ENCODE data around the gene CGB8.
"Not testable (repeated sequence)": the region's sequence is repeated elsewhere in the genome, so short reads cannot be mapped to it uniquely, and the experiment has no call there.

CGB8 gene

GRCh38 chr19:49029749-49030148, 19.2 kb downstream of the CGB8 start:
- not testable (repeated sequence) for DNase-seq

DNA sequence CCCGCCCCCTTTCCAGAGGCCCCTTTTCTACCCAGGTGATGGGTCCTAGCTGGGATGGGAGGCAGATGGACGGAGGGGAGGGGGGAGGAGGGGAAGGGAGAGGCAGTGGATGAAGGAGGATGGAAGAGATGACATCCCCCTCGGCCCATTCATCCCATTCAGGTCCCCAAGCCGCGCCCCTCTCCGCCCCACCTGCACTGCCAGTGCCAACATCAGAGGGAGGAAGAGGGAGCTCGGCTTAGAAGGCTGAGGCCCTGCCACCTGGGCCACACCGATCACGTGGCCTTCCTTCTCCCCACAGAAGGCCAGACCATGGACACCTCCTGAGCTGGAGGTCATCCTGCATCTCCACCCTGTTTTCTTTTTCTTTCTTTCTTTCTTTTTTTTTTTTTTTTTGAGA, 20.2 kb downstream of the CGB8 start:
- DNase-seq = not testable (repeated sequence)

DNA sequence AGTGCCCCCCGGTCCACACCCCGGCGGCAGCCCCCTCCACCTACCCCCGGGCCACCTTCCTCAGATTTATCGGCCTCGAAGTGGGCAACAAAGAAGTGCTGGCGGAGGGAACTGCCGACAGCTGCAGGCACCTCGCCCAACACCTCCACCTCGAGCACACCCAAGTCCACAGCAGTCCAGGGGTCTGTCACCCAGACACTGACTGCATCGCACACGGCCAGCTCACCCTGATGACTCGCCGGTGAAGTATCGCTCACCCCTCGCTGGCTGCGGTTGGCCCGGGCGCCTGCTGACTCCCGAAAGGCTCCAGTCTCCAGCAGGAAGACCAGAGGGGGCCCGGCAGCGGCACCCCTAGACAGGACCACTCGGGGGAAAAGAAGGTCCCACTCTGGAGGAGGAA, 23.3 kb downstream of the CGB8 start:
- not testable (repeated sequence) for DNase-seq

DNA sequence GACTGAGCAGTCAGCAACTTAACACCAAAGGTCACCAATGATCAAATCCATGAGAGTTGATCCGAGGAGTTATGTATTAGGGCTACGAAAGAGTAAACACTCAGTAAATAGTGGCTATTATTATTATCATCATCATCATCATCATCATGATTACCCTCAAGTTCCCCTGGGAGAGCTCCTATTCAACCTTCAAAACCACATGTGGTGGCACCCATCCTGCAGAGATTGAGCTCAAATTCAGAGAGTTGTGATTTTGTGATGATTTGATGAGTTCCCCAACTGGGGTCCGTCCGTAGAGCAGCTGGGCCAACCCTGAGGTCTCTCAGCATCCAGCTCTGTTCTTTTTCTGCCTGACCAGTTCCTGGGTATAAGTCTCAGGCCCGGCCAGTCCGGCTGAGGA, 23.8 kb downstream of the CGB8 start:
- DNase-seq = not testable (repeated sequence)

GRCh38 chr19:49024233-49024632, 24.7 kb downstream of the CGB8 start, which contains the start of gene CGB3:
Gene CGB3 (minus strand): TSS chr19:49024333. CDS start chr19:49023971, 362 bp downstream.
- DNase-seq = not testable (repeated sequence)

DNA sequence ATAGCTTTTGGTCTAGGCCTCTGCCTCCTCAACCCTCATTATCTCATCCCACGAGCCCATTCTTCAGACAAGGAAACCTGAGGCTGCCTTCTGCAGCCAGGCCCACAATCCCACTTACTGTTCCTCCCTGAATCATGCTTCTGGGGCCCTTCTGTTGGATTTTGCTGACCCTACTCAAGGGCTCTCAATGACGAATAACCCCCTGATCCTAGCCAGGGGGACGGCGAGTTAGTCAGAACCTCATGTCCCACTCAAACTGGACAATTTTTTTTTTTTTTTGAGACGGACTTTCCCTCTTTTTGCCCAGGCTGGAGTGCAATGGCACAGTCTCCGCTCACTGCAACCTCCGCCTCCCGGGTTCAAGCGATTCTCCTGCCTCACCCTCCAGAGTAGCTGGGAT, 26.8 kb downstream of the CGB8 start:
- no peak for DNase-seq

- DNase-seq = no peak
Observed at GRCh38 chr19:49020931-49021895, 27.7 kb downstream of the CGB8 start.

DNA sequence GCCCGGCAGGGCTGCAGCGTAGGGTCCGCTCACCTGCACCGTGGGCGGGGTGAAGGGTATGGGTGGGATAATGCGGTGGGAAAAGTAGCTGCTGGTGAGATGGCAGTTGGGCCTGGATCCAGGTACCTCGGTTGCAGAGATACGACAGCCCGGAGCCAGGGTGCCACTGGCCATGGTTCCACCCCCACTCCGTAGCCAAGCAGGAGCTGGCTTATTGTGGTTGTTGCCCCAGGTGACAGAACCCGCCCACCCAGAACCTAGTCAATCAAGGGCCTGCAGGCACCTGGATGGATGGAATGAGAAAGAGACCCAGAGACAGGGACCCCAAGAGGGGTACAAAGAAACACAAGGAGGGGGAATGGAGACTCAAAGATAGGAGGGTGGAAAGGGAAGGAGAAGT, 28.6 kb downstream of the CGB8 start:
- no peak for DNase-seq

DNA sequence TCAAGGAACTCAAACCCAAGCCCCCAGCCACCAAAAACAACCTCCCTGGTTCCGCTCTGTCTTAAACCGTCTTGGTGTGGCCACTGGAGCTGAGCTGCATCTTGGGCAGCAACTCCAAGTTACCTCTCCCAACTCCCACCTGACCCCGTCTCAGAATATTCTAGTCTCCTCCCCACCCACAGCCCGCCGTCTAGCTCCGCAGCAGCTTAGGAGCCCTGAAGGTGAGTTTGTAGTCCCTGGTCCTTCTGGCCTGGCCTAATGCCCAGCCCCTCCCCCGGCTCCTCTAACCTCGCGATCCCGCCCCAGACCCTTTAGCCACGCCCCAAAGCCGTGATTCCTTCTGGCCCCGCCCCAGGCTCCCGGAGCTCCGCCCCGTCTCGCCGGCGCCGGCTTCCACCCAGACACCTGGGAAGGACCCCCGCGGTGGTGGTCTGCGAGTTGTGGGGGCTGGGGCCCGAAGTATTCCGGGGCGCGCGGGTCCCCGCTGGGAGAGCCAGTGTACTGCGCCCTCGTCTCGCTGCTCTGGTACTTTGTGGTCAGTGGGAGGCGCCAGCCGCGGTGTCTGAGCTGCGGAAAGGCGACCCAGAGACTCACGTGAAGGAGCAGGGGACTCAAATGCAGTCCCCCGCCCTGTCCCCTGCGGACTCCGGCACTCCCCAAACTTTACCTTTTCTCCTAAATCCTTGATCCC, 29.5 kb downstream of the CGB8 start:
- peak; percentile 70 to 72 for DNase-seq

DNA sequence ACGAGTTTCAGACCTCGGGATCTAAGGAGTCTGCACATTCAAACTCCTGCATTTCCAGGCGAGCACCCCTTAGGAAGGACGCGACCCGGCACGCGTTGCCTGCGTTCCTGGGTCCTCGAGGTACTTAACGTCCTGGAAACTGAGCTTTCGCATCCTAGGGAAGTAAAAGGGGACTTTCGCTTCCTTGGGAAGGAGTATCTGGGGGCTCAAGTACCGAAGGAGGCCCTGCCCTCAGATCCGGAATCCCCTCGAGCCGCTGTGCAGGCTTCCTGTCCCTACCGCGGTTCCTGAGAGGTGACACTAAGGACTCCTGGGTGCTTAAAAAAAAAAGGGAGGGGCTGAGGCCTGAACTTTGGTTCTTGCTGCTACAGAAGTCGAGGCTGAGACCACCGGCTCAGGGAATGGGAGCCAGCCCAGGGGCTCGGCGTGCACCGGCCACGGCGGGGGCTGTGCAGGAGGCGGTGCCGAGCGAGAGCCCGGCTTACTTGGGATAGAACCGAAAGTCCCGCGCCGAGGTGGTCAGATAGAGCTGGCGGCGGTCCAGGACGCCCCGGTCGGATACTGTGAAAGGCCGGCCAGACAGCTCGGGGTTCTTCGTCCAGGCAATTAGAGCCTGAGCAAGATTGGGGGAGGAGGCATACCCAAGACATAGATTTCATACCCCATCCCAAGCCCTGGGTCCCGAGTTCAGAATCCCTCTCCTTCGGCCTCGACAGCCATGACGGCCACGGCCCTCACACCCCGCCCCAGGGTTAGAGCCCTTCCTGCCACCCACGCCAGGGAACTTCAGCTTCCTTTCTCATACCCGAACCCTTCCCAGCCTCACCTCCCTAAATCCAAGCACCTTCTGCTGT, 30.3 kb downstream of the CGB8 start:
- peak in 1 of 2 donors; percentile 19 for DNase-seq

DNA sequence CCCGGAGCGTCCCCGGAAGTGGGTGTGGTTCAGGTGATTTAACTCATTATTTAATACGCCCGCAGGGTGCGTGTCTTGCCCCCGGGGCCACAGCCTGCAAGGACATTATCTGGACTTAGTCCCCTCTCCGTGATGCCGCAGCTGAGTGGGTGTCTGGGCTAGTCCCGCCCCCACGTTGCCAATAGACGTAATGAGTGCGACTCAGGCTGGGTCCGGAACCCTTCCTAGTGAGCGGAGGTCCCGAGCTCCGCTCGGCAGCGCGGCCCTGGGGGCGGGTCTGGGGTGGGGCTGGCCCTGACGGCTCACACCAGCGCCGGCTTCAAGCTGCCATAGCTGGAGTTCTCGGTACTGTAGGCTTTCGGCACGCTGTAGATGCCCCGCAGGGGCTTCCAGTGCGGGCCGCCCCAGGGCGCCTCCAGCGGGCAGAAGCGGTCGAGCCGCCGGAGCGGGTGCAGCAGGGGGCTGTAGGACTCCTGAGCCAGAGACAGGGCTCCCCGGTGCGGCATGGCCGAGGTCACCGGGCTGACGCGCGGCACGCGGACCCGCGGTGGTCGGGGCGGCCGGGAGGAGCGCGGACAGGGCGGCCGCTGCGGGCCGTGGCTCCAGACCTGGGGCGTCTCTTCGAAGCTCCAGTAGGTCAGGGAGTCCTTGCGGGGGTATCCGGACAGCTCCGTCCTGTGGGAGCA, 31.1 kb downstream of the CGB8 start:
- DNase-seq = peak; percentile 72 to 73

GRCh38 chr19:49017041-49017665, 31.8 kb downstream of the CGB8 start, which contains the start of gene LHB:
Gene LHB (minus strand): TSS chr19:49017091. CDS start chr19:49017081, 10 bp downstream.
- no peak for DNase-seq

DNA sequence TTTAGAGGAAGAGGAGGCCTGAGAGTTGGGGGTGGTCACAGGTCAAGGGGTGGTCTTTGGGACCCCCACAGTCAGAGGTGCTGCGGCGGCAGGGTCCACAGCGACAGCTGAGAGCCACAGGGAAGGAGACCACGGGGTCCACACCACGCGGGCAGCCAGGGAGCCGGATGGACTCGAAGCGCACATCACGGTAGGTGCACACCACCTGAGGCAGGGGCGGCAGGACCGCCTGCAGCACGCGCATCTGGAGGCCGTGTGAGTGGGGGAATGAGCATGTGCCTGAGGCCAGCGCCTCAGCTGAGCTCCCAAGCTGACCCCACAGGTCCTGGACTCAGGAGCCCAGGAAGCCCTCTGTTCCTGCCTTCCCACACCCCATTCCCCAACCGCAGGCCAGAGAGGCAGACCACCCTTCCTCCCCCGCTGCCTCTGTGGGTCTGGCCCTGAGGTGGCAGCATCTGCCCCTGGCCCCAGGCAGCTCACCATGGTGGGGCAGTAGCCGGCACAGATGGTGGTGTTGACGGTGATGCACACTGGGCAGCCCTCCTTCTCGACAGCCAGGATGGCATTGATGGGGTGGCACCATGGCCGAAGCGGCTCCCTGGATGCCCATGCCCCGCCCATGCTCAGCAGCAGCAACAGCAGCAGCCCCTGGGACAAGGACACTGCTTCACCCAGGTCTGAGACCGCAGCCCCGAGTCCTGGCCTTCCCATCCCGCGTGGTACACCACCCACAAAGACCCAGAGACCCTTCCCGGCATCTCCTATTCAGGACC, 32.7 kb downstream of the CGB8 start:
- DNase-seq = no peak

- DNase-seq = no peak
Observed at GRCh38 chr19:49014870-49015255, 34.0 kb downstream of the CGB8 start.

DNA sequence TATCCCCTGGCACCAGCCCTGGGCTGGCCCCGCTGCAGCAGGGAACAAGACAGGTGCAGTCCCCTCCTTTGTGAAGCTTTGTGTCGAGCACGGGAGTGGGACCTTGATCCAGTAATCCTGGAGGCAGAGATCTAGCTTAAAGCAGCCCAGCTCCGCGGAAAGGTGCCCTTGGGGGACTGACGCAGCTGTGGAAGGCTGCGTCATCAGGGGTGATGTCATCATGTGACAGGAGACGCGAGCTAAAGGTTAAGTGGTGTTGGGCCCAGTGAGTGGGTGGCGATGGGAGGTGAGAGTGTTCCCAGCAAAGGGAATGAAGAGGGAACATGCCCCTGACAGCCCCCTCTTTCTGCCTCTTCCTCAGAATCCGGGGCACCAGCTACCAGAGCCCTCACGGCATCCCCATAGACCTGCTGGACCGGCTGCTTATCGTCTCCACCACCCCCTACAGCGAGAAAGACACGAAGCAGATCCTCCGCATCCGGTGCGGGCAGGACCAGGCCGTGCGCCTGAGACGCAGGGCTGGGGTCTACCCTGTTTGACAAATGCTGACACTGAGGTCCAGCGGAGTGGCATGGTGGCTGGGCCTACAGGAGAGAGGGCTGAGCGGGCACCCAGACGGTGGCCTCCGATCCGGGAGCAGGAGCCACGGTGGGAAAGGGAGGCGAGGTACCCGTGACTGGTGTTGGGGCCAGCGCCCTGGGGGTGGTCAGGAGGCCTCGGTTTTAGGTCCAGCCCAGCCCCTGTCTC, 34.6 kb downstream of the CGB8 start:
- no peak for DNase-seq

- DNase-seq = no peak
Observed at GRCh38 chr19:49011194-49011593, 37.7 kb downstream of the CGB8 start.

DNA sequence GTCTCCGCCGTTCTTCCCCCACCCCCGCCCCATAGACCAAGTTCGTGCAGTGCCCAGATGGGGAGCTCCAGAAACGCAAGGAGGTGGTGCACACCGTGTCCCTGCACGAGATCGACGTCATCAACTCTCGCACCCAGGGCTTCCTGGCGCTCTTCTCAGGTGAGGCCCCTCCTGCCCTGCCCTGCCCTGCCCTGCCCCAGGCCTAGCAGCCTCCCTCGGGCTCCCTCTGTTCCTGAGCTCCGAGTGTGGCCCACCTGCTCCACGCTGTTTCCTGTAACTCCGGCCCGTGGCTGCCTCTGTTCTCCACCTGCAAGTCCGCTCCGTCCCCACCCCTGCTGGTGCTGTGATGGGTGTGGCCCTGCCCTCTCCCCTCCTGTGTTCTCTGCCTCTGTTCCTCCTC, 38.5 kb downstream of the CGB8 start:
- no peak for DNase-seq

- no peak for DNase-seq
Observed at GRCh38 chr19:49009828-49010227, 39.1 kb downstream of the CGB8 start.

- DNase-seq = no peak
Observed at GRCh38 chr19:49006905-49007304, 42.0 kb downstream of the CGB8 start.

- DNase-seq = no peak
Observed at GRCh38 chr19:49004964-49005614, 43.8 kb downstream of the CGB8 start.

All from CD4-positive, alpha-beta T cell treated with Interleukin-4 for 1 hour (primary cell).